GM12892 (cell line): Measurements from ENCODE around the gene NAB1.

Experiments
- POLR2A ChIP-seq: IDR thresholded peaks from 2 replicates; pipeline ENCODE4 v1.6.1; 2011; ENCODE audit warnings: low read depth, low read length, control low read depth
- TAF1 ChIP-seq: IDR thresholded peaks from 2 replicates; pipeline ENCODE4 v1.6.1; 2011; ENCODE audit warnings: low read depth, mild to moderate bottlenecking, control low read depth, low read length, borderline replicate concordance

GRCh38 chr2:190636361-190636760 is 12.5 kb upstream of the NAB1 start:
- no peak for TF ChIP-seq POLR2A
- TF ChIP-seq TAF1: no peak
